PC-9 (cell line): ENCODE data around the gene ING1.

Experiments used
- EZH2 ChIP-seq: fragments of 200-600 bp; sonication (generic); IDR thresholded peaks from 2 replicates; pipeline ENCODE4 v1.8.0; 2017; ENCODE audit warnings: antibody characterized with exemption, low read depth
- TF ChIP-seq, protein P1 (sequence below): fragments of 200-600 bp; sonication (generic); conservative IDR thresholded peaks from 2 replicates; pipeline ENCODE4 v1.6.1; 2017; ENCODE audit warnings: mixed run types, antibody characterized with exemption, mild to moderate bottlenecking, moderate library complexity

- TF ChIP-seq, protein P1, sequence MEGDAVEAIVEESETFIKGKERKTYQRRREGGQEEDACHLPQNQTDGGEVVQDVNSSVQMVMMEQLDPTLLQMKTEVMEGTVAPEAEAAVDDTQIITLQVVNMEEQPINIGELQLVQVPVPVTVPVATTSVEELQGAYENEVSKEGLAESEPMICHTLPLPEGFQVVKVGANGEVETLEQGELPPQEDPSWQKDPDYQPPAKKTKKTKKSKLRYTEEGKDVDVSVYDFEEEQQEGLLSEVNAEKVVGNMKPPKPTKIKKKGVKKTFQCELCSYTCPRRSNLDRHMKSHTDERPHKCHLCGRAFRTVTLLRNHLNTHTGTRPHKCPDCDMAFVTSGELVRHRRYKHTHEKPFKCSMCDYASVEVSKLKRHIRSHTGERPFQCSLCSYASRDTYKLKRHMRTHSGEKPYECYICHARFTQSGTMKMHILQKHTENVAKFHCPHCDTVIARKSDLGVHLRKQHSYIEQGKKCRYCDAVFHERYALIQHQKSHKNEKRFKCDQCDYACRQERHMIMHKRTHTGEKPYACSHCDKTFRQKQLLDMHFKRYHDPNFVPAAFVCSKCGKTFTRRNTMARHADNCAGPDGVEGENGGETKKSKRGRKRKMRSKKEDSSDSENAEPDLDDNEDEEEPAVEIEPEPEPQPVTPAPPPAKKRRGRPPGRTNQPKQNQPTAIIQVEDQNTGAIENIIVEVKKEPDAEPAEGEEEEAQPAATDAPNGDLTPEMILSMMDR: no peak
- TF ChIP-seq EZH2: no peak
Measured at GRCh38 chr13:110769097-110769496, 55.6 kb downstream of the ING1 start.
